ENCODE results near the gene IQCK.
"Not testable (repeated sequence)": the region's sequence is repeated elsewhere in the genome, so short reads cannot be mapped to it uniquely, and the experiment has no call there.

IQCK gene, protein sequence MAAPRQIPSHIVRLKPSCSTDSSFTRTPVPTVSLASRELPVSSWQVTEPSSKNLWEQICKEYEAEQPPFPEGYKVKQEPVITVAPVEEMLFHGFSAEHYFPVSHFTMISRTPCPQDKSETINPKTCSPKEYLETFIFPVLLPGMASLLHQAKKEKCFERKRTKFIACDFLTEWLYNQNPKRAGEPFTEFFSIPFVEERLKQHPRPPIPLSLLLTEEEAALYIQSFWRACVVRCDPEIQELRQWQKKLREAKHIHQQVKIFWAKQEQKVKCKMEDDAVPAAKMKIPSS

DNA sequence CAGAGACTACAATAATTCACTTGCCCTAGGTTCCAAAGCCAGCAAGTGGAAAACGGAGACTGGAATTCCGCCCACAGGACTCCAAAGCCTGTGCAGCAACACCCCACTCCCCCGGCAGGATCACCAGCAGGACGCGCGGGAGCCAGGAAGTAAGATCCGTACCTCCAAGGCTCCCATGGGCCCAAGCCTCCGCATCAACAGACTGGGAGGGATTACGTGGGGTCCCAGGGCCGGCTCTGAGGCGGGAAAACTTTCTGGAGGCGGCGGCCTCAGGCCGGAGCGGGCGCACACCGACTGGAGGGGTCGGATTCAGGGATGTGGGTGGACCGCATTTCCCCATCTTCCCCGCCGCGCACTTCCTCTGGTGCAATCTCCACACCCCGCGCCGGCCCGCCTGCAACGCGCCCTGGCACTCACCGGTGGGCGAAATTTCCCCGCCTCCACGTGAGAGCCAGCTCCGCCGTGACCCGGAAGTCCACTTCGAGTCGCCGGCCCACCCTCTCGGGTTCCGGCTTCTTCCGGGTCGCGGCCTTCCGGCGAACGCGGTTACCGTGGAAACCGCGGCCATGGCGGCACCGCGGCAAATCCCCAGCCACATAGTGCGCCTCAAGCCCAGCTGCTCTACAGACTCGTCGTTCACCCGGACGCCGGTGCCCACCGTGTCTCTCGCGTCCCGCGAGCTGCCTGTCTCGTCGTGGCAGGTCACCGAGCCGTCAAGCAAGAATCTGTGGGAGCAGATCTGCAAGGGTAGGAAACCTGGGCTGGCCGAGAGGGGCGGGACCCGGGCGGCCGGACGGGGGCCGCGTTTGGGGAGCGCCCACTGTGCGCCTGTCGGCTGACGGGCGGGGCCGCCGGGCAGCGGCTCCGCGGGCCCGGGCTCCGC is at the start of gene IQCK, which contains the start of gene KNOP1:
IQCK (plus strand) TSS at position 531 of the 883 bp plus-strand sequence; CDS start at position 567, 36 bp downstream.
KNOP1 (minus strand) TSS at position 487 of the 883 bp plus-strand sequence. CDS start 3,192 bp downstream, outside the sequence.
- peak; percentile 94 for DNase-seq (ENCODE audit: low spot score)

DNA sequence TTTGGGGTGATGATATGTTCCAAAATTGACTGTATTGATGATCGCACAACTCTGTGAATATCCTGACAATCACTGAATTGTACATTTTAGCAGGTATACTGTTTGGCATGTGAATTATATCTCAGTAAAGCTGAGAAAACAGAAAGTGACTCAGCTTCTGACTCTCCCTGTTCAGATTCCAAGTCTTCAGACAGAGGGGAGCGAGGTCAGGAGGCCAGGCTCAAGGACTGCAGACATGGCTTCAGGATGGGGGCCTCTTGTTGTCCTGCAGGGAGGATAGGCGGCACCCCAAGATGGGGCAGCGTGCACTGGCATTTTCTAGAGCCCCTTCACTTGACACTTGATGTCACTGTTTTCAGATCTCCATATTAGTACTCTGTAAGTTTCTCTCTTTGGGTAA is 45.7 kb upstream of the IQCK start:
- DNase-seq (ENCODE audit: low spot score), result no peak

DNA sequence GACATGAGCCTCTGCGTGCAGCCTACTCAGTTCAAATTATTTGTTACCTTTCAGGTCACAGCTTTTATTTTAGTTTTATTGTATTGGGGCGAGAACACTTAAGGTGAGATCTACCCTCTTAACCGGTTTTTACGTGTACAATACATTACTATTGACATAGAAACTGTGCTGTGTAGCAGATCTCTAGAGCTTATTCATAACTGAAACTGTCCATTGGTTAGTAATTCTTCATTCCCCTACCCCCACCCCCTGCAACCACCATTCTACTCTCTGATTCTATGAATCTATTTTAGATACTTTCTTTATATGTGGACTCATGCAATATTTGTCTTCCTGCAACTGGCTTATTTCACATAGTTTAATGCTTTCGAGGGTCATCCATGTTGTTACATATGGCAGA is 43.6 kb upstream of the IQCK start:
- no peak for DNase-seq (ENCODE audit: low spot score)

DNA sequence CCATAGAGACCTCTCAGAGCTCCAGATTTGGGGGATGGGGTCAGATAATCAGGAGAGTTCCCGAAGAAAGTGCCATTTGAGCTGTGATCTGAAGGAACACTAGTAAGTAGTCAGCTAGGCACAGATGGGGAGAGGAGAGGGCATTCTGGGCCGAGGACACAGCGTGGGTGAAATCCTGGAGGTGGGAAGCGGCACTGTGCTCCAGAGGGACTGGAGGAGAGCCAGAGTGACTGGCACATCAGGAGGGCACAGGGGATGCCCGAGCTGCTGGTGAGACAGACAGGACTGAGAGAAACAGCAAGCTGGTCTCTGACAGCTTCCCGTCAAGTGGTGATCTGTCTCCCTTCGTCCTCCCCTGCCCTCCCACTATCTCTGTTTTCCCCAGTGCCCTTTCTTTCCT is 40.7 kb upstream of the IQCK start:
- DNase-seq (ENCODE audit: low spot score), result no peak

DNA sequence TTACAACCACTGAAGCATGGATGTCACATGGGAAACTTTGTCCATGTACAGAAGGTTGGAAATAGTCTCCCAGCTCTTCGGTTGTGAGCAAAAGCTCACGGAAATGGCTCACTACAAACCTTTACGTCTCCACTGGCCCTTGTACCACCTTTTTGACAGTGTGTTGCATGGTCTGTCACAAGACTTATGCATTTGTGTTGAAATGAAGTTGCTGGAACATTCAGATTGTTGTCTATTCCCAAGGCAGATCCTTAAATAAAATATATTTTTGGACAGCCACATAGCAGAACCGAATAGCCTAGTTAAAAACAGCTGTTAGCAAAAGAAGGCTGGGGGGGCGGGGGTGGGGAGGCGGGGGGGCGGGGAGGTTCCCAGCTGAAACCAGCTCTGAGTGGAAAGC is 39.3 kb upstream of the IQCK start:
- no peak for DNase-seq (ENCODE audit: low spot score)

DNA sequence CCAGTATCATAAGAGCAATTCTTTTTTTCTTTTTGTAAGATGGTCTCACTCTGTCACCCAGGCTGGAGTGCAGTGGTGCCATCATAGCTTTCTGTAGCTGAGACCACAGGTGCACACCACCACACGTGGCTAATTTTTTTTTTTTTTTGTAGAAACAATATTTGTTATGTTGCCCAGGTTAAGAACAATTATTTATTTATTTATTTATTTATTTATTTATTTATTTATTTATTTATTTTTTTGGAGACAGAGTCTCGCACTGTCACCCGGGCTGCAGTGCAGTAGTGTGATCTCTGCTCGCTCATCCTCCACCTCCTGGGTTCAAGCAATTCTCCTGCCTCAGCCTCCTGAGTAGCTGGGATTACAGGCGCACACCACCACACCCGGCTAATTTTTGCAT is 38.8 kb upstream of the IQCK start:
- not testable (repeated sequence) for DNase-seq (ENCODE audit: low spot score)

DNA sequence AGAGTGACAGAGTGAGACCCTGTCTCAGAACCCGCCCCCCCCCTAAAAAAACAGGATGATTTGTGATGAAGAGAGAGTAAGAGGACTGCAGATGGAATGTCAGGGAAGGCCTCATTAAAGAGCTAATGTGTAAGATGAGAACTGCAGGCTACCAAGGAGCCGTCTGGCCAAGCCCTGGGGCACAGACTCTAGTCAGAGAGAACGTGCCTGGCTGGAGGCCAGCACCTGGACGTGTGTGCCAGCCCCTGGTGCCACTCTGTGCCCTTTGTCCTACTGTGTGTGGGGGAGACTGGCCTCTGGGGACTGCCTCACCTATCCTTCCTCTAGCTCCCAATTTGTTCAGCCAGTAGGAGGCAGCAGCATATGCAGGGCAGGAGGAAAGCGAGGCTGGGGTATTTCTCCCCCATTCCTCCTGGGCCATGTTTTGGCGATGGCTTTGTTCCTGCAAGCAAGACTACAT is 37.2 kb upstream of the IQCK start:
- no peak for DNase-seq (ENCODE audit: low spot score)

DNA sequence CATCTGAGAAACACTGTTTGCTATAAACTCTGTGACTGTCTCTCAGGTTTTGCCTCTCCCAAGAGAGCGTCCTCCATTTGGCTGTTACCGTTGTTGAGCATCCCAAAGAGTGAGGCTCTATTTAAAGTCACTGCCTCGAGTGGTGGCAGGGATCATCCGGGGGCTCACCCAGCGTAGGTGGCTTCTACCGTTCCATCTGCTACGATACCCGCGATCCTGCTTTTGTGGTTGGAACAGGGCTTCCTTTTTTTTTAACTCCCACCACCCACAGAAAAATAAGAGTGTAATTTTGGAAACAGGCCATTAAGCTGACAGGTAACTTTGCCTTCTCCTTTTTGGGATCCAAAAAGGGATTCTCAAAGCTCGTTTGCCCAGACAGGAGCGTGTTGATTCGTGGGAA is 36.4 kb upstream of the IQCK start:
- no peak for DNase-seq (ENCODE audit: low spot score)

DNA sequence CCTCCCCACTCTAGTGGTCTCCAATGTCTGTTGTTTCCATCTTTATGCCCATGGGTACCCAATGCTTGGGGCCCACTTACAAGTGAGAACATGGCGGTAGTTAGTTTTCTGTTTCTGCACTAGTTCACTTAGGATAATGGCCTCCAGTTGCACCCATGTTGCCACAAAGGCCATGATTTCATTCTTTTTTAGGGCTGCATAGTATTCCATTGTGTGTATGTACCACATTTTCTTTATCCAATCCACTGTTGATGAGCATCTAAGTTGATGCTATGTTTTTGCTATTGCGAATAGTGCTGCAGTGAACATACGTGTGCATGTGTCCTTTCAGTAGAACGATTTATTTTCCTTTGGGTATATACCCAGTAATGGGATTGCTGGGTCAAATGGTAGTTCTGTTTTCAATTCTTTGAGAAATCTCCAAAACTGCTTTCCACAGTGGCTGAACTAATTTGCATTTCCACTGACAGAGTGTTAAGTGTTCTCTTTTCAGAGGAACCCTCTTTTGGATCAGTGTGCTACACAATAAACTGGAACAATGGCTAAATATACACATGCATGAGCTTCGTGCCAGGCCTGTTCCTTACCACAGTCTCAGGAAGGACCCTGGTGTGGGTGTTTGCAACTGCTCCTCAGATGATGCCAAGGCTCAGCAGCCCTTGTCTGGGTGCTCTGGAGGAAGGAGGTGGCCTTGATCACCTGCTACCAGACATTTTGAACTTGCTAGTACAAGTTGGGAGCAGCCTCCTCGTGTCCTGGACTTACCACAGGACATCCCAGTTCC is 34.4 kb upstream of the IQCK start:
- DNase-seq (ENCODE audit: low spot score), result no peak

DNA sequence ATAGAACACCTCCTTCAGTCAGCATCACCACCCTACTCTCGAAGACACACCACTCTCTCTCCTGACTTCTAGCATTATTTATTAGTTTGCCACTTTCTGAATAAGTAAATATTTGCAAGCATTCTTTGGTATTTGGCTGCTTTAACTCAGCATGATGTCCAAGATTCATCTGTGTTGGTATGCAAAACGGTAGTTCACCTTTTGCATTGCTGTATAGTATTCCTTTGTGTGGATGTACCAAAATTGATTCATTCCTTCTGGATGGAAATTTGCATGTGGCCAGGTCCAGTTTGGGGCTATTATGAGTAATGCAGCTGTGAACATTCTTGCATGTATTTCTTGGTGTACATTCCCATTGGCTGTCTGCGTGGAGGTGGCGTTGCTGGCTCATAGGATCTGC is 32.9 kb upstream of the IQCK start:
- no peak for DNase-seq (ENCODE audit: low spot score)

DNA sequence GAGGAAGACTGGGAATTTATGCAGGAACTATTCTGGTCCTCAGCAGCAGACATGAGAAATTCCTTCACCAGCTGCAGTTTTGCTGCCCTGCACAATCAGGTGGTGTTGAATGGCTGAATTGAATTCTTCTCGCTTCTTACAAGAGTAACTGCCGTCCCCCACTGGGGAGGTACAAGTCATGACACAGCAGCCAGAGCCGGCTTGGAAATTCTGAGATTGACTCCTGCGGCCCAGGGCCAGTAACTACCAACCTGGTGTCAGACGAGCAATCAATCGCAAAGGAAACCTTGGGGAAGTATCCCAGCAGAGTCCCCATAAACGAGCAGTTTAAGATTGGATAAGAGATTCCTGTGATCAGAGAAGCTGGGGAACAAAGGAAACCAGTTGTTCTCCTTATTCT is 30.8 kb upstream of the IQCK start:
- DNase-seq (ENCODE audit: low spot score), result no peak

DNA sequence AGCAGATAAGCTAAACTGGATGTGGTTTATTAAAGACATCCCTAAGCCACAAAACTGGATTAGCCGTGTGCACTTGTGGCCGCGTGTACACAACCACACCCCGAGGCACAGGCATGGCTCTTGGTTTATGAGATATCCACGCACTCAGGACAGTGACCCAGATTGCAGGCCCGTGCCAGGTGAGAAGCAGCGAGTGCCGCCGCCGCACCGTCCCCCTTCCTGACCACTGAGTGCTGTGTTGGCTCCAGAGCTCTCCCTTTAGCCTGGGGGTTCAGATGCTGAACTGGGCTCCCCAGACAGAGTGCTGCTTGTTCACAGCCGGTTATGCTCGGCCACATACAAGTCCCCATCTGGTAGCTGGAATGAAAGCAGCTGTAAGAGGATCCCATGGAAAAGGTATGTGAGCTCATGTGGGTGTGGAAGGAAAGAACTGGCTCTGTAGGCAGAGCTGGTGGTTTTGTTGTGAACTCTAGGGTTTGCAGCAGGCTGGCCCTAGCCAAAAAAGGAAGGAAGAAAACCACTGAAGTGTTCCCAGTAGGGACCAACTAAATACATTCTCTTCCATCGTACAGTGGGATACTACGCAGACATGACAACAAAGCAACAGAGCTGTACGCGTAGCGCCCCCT is 29.6 kb upstream of the IQCK start:
- DNase-seq (ENCODE audit: low spot score), result no peak

DNA sequence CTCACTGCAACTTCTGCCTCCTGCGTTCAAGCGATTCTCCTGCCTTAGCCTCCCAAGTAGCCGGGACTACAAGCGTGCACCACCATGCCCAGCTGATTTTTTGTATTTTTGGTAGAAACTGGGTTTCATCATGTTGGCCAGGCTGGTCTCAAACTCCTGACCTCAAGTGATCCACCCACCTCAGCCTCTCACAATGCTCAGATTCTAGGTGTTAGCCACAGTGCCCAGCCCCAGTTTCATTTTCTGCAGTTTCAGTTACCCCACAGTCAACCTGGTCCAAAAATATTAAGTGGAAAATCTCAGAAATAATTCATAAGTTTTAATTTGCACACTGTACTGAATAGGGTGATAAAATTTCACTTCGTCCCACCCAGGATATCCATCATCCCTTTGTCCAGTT is 28.7 kb upstream of the IQCK start:
- DNase-seq (ENCODE audit: low spot score), result no peak

DNA sequence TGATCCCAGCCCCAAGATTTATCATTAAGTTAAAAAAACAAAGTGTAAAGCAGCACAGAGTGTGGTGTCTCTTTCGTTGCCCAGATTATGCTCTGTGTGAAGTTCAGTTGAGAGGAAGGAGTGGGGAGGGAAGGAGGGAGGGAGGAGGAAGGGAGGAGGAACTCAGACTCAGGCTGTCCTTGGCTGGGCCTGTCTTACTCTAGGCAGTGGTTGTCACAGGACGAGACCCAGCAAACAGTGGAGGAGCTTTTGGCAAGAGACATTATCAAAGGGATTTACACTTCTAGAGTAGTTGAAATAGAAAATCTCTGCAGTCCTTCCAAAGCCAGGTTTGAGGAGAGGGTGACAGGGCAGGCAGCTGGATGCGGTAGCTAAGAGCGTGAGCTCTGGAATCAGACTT is 27.9 kb upstream of the IQCK start:
- DNase-seq (ENCODE audit: low spot score), result no peak

DNA sequence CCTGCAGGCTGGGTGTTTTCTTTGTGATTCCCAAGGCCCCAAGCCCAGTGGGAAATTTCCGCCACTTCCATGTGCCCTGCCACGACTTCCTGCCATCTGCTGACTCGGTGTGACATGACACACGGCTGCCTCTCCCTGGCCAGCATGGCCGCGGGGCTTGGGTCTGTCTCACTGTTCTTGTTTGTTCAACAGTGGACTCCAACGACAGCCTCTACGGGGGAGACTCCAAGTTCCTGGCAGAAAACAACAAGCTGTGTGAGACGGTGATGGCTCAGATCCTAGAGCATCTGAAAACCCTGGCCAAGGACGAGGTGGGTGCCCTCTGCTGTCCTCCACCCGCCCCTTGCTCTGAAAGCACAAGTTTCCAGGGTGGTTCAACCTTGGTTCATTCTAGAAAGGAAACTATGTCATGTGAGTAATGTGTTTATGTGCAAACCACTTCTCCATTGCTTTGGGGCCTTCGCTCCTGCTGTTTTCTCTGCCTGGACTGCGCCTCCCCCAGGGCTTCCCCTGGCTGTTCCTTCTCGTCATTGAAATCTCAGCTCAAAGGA is 26.8 kb upstream of the IQCK start:
- no peak for DNase-seq (ENCODE audit: low spot score)

DNA sequence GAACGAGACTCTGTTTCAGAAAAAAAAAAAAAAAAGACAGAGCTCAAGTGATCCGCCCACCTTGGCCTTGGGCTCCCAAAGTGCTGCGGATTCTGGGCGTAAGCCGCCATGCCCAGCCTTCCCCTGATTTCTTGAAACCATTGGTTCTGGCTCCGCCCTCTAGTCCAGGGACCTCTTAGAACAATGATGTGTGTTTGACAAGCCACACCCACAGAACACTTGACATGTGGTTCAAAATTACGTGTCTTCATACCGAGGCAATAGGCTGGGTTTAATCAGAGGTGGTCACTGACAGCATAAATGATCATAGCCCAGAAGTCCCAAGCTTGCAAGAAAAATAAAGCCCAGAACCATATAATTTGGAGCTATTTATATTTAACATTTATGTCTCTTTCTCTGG is 23.1 kb upstream of the IQCK start:
- DNase-seq (ENCODE audit: low spot score), result no peak

DNA sequence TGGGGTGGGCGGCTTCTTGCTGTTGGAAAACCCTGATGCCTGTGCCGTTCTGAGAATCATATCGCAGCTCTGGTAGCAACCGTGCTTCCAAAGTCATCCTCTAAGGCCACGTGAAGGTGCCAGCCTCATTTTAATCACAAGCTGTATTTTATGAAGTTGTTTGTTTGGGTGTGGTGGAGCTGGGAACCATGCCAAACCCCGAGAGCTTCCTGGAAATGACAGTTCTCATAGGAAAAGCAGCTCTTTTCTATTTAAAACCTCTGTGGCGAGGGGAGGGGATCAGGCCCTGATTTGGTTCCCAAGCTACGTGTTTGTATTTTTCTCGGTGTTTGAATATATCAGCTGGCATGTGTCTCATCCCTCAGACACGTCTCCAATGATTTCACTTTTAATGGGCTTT is 21.7 kb upstream of the IQCK start:
- no peak for DNase-seq (ENCODE audit: low spot score)

DNA sequence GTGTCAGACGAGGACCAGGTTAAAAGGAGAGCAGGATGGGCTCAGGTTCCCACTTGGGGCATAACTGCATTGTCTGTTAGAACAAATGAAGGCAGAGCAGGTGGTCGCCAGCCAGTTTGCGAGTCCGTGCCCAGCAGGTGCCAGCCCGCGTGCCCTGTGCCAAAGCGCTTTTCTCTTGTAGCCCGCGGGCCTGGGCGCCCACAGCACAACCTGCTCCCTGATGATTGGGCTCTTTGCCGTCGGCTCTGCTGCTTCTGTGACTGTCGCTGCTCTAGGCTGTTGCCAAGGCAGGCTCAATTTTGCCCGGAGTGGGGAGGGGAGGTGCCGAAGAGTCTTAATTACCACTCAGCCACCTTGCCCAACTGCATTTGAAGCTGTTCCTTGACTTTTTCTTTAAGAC is 21.1 kb upstream of the IQCK start:
- no peak for DNase-seq (ENCODE audit: low spot score)

DNA sequence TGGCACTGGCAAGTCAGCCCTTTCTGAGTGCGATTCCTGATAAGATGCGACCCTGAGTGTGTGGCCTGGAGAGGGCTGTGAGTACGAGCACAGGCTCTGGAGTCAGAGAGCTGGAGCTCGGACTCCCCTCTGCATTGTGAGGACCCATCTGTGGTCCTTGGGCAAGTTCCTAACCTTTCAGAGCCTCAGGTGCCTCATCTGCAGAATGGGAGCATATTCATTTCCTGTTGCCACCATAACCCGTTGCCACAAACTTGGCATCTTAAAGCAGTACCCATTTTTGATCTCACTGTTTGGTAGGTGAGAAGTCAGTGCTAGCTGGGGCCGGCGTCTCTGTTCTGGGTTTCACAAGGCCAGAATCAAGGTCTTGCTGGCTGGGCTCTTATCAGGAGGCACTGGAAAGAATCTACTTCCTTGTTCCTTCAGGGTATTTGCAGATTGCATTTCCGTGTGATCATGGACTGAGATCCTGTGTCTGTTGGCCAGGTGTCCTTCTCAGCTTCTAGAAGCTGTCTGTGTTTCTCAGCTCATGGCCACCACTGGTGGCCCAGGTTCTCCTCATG is 20.2 kb upstream of the IQCK start:
- no peak for DNase-seq (ENCODE audit: low spot score)

DNA sequence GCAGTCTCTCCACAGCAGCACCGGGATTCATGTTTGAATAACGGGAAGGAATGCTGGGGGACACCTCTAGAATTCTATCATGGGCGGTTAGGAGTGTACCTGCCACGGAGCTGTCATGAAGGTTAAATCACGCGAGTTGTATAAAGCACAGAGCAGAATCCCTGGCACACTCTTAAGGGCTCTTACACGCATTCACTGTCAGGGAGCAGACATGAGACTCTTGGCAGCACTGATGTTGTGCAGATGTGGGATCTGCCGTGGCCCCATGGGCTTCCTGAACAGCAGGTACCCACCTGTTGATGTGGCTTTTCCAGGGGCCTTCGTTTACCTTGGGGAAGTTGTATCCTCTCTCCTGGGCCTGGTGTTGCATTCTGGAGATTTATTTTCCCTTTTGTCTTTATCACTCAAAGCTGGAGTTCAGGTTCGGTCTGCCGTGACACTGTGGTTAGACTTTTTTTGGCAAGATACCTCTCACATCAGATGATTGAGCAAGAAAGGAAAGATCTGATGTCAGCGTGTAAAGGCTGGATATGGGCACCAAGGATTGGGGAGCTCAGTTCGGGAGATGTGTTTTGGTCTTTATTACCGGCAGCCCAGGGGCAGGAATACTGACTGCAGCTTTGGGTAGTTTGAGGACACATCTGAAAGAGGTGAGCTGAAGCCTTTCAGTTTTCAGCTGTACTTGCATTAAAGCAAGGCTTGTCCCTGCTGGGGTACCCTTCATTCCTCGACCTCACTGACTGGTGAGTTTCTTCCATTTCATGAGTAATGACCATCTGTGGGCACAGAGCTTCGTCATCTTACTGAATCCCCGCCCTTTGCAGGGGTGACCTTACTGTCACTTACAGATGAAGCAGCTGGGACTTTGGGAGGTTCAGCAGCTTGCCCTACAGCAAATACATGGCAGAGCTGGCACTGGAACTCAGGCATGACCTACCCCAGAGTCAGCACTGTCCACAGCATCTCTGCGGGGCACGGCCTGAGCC is 19.3 kb upstream of the IQCK start:
- DNase-seq (ENCODE audit: low spot score), result no peak
